IPS-NIHi7 (cell line): ENCODE data around the gene TIAM1.

ENCODE experiments used
- DNase-seq: peaks from one replicate; pipeline ENCODE4 v3.0.0; 2012; ENCODE audit warnings: mixed read lengths; ENCODE audit errors: extremely low spot score

Gene TIAM1

GRCh38 chr21:31286621-31287020 is 57.4 kb downstream of the TIAM1 start:
- DNase-seq, result no peak

- no peak for DNase-seq
Measured at GRCh38 chr21:31284797-31285397, 59.2 kb downstream of the TIAM1 start.

GRCh38 chr21:31283025-31283424 is 61.0 kb downstream of the TIAM1 start:
- no peak for DNase-seq

- no peak for DNase-seq
Measured at GRCh38 chr21:31282095-31282709, 61.9 kb downstream of the TIAM1 start.

GRCh38 chr21:31281561-31281960 is 62.5 kb downstream of the TIAM1 start:
- no peak for DNase-seq

- no peak for DNase-seq
Measured at GRCh38 chr21:31279986-31280385, 64.1 kb downstream of the TIAM1 start.

- DNase-seq, result no peak
Measured at GRCh38 chr21:31279214-31279613, 64.8 kb downstream of the TIAM1 start.

GRCh38 chr21:31278511-31279130 is 65.4 kb downstream of the TIAM1 start:
- no peak for DNase-seq

GRCh38 chr21:31276663-31277062 is 67.4 kb downstream of the TIAM1 start:
- DNase-seq, result no peak

- DNase-seq, result no peak
Measured at GRCh38 chr21:31275901-31276300, 68.2 kb downstream of the TIAM1 start.

- DNase-seq, result no peak
Measured at GRCh38 chr21:31273278-31273677, 70.8 kb downstream of the TIAM1 start.

GRCh38 chr21:31268090-31268489 is 76.0 kb downstream of the TIAM1 start:
- no peak for DNase-seq

GRCh38 chr21:31267644-31268043 is 76.4 kb downstream of the TIAM1 start:
- no peak for DNase-seq

- no peak for DNase-seq
Measured at GRCh38 chr21:31266241-31266640, 77.8 kb downstream of the TIAM1 start.

- DNase-seq, result no peak
Measured at GRCh38 chr21:31265366-31266013, 78.6 kb downstream of the TIAM1 start.

- DNase-seq, result no peak
Measured at GRCh38 chr21:31264574-31264973, 79.5 kb downstream of the TIAM1 start.

- no peak for DNase-seq
Measured at GRCh38 chr21:31262728-31263127, 81.3 kb downstream of the TIAM1 start.

- DNase-seq, result no peak
Measured at GRCh38 chr21:31261759-31262158, 82.3 kb downstream of the TIAM1 start.

- no peak for DNase-seq
Measured at GRCh38 chr21:31260790-31261189, 83.3 kb downstream of the TIAM1 start.

- DNase-seq, result no peak
Measured at GRCh38 chr21:31258073-31258472, 86.0 kb downstream of the TIAM1 start.

- DNase-seq, result no peak
Measured at GRCh38 chr21:31257265-31257664, 86.8 kb downstream of the TIAM1 start.

GRCh38 chr21:31255896-31256295 is 88.2 kb downstream of the TIAM1 start:
- DNase-seq, result no peak

GRCh38 chr21:31255036-31255435 is 89.0 kb downstream of the TIAM1 start:
- no peak for DNase-seq
